Activated CD4-positive, alpha-beta T cell treated with anti-CD3 and anti-CD28 coated beads, Interleukin-2, amount 50 U/mL, for 16 hours (primary cell): ENCODE measurements around the gene ALG1.
"Not testable (repeated sequence)": the region's sequence is repeated elsewhere in the genome, so short reads cannot be mapped to it uniquely, and the experiment has no call there.

Experiments used
- DNase-seq: peaks from one replicate; pipeline ENCODE4 v3.0.0-alpha.2; 2020

ALG1 gene

GRCh38 chr16:5045499-5046115 lies 26.0 kb upstream of the ALG1 start:
- no peak for DNase-seq

- DNase-seq: no peak
These were observed 24.7 kb upstream of the ALG1 start for GRCh38 chr16:5046914-5047313.

- no peak for DNase-seq
These were observed 16.5 kb upstream of the ALG1 start for GRCh38 chr16:5054876-5055865.

GRCh38 chr16:5056352-5056751 lies 15.3 kb upstream of the ALG1 start:
- DNase-seq: peak; percentile 46

- no peak for DNase-seq
These were observed 13.2 kb upstream of the ALG1 start for GRCh38 chr16:5058476-5058875.

GRCh38 chr16:5059386-5060072 lies 12.1 kb upstream of the ALG1 start:
- DNase-seq: no peak

GRCh38 chr16:5060073-5060641 lies 11.5 kb upstream of the ALG1 start:
- DNase-seq: no peak

- no peak for DNase-seq
These were observed 9.6 kb upstream of the ALG1 start for GRCh38 chr16:5062051-5062450.

GRCh38 chr16:5062790-5063765 lies 8.6 kb upstream of the ALG1 start:
- no peak for DNase-seq

- no peak for DNase-seq
These were observed 6.7 kb upstream of the ALG1 start for GRCh38 chr16:5064915-5065314.

GRCh38 chr16:5065326-5065725 lies 6.3 kb upstream of the ALG1 start:
- no peak for DNase-seq

- no peak for DNase-seq
These were observed 5.8 kb upstream of the ALG1 start, which contains the start of gene C16orf89 for GRCh38 chr16:5065813-5066212. TSS of gene C16orf89 (minus strand) at chr16:5065956. CDS start at chr16:5065908, 48 bp downstream.

GRCh38 chr16:5066511-5066910 lies 5.1 kb upstream of the ALG1 start:
- no peak for DNase-seq

- DNase-seq: no peak
These were observed 2.6 kb upstream of the ALG1 start for GRCh38 chr16:5069048-5069447.

- no peak for DNase-seq
These were observed 1.8 kb upstream of the ALG1 start for GRCh38 chr16:5069854-5070253.

GRCh38 chr16:5070431-5071186 lies 1.0 kb upstream of the ALG1 start:
- DNase-seq: no peak

- DNase-seq: no peak
These were observed 332 bp upstream of the ALG1 start for GRCh38 chr16:5071341-5071680.

- no peak for DNase-seq
These were observed 963 bp downstream of the ALG1 start for GRCh38 chr16:5072334-5073278.

- DNase-seq: no peak
These were observed 1.6 kb downstream of the ALG1 start for GRCh38 chr16:5073279-5073629.

- DNase-seq: not testable (repeated sequence)
These were observed 2.1 kb downstream of the ALG1 start for GRCh38 chr16:5073771-5074170.
